GM12892 (cell line): Measurements from ENCODE around the gene KRTAP1-5.
"Not testable (repeated sequence)": the region's sequence is repeated elsewhere in the genome, so short reads cannot be mapped to it uniquely, and the experiment has no call there.

Experiments used
- DNase-seq: peaks from one replicate; pipeline ENCODE4 v3.0.0; 2011; ENCODE audit not compliant: insufficient read length
- FAIRE-seq: peaks from 2 replicates; lab custom pipeline; 2011; peaks lifted over from hg19 to GRCh38; lab: Jason Lieb, UNC
- POLR2A ChIP-seq: IDR thresholded peaks from 2 replicates; pipeline ENCODE4 v1.6.1; 2011; ENCODE audit warnings: low read depth, low read length, control low read depth
- POLR2AphosphoS5 ChIP-seq: IDR thresholded peaks from 2 replicates; pipeline ENCODE4 v1.6.1; 2011; ENCODE audit warnings: low read depth, low read length, control low read depth
- TAF1 ChIP-seq: IDR thresholded peaks from 2 replicates; pipeline ENCODE4 v1.6.1; 2011; ENCODE audit warnings: low read depth, mild to moderate bottlenecking, control low read depth, low read length, borderline replicate concordance

Gene KRTAP1-5

DNA sequence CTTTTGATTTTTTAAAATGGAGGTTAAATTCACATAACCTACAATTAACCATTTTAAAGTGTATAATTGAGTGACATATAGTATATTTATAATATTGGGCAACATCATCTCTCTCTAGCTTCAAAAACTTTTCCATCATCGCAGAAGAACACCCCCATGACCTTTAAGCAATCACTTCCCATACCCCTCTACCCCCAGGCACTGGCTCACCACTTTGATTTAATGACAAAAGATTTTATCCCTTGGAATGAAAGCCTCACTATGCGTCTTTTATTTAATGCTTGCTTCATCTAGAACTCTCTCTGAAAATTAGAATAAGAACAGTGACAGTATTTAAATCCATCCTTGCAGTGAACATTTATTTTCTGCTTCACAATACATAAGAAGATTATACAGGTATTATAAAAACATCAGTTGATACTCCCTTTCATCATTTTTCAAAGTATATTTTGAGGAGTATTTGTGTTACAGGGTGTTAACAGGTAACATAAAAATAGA, 10.9 kb upstream of the KRTAP1-5 start:
- TF ChIP-seq TAF1 = no peak
- TF ChIP-seq POLR2AphosphoS5 = no peak
- no peak for TF ChIP-seq POLR2A
- FAIRE-seq = no peak
- DNase-seq = no peak

DNA sequence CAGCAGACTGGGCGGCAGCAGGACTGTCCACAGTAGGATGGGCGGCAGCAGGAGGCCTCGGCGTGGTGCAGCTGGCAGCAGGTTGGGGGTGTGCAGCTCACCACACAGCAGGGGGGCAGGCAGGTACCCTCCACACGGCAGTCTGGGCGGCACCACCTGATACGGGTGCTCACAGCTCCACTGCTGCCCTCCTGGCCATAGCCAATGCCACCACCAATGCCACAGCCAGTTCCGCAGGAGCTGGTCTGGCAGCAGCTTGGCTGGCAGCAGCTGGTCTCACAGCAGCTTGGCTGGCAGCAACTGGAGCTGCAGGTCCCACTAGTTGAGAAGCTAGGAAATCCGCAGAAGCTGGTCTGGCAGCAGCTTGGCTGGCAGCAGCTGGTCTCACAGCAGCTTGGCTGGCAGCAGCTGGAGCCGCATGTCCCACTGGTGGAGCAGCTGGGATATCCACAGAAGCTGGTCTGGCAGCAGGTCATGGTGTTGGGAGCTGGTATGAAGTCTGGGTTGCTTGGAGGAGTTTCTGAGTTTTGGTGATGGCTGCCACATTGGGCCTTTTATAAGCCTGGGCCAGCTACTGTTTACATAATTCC, 7.4 kb upstream of the KRTAP1-5 start, which contains the start of gene KRTAP1-3:
Gene KRTAP1-3, minus strand, starts transcription at position 529 of the 590 bp plus-strand sequence. Its CDS starts 53 bp downstream, at position 476.
- not testable (repeated sequence) for FAIRE-seq, DNase-seq

DNA sequence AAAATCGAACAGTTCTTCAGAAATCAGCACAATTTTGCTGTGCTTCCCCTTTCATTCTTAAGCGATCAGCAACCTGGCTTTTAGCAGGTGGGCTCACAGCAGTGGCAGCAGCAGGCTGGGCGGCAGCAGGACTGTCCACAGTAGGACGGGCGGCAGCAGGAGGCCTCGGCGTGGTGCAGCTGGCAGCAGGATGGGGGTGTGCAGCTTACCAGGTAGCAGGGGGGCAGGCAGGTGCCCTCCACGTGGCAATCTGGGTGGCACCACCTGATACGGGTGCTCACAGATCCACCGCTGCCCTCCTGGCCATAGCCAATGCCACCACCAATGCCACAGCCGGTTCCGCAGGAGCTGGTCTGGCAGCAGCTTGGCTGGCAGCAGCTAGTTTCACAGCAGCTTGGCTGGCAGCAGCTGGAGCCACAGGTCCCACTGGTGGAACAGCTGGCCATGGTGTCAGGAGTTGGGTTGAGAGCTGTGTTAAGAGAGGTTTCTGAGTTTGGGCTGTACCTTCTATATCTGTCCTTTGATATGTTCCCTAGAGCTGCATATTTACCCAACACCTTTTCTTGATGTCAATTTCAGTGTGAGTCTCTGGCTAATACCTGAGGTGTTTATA, 2.7 kb upstream of the KRTAP1-5 start, which contains the start of gene KRTAP1-4:
Gene KRTAP1-4, minus strand, starts transcription at position 563 of the 613 bp plus-strand sequence. Its CDS starts 117 bp downstream, at position 446.
- TF ChIP-seq POLR2A (no peak), TAF1 (no peak), POLR2AphosphoS5 (no peak)
- FAIRE-seq (no peak), DNase-seq (no peak)

DNA sequence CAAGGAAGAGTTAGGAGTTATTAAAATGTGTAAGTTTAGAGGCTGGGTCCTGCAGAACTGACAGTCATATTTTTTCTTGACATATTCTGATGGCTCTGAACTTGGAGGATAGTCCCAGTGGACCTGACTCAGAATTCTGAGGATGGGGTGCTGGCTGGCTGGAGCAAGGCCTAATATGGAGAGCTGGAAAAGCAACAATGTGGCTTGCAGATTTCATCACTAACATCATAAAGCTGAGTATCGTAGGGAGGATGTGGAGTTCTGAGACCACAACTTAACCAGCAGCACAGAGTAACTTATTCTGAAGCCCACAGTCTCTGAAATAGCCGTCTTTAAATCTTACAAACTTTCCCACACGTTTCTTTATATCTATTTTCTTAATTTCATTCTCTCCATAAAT, 2.3 kb downstream of the KRTAP1-5 start:
- TF ChIP-seq TAF1 (no peak), POLR2A (no peak), POLR2AphosphoS5 (no peak)
- FAIRE-seq (no peak), DNase-seq (no peak)

DNA sequence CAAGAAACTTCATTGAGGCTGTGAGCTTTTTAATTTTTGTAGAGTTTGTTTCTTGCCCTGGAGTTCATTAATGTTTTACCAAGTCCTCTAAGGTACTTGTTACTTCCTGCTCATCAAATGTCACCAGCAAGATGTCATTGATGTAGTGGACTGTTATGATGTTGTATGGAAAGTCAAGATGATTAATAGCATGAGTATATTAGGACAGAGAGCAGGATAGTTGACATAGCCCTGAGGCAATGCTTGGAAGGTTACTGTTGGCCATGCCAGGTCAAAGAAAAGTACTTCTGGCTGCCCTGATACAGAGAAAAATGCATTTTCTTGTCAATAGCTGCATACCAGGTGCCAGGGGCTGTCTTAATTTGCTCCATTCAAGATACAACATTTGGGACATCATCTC, 6.7 kb downstream of the KRTAP1-5 start:
- no peak for FAIRE-seq
- DNase-seq = no peak
- no peak for TF ChIP-seq POLR2AphosphoS5
- TF ChIP-seq TAF1 = no peak
- no peak for TF ChIP-seq POLR2A

DNA sequence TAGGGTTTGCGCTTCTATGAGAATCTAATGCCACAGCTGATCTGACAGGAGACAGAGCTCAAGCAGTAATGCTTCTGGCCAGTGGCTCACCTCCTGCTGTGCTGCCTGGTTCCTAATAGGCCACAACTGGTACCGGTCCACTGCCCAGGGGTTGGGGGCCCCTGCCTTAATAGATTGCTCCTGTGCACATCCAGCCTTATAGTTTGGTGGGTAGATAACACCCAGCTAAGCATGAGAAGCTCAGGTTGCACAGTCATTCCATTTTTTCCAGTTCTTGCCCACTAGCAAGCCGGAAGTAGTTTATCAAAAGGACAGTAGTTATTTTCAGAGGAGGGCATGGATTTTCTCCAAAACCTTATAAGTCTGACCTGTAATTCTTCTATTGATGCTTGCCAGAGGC, 7.6 kb downstream of the KRTAP1-5 start:
- no peak for TF ChIP-seq POLR2A
- FAIRE-seq (no peak), DNase-seq (no peak)

DNA sequence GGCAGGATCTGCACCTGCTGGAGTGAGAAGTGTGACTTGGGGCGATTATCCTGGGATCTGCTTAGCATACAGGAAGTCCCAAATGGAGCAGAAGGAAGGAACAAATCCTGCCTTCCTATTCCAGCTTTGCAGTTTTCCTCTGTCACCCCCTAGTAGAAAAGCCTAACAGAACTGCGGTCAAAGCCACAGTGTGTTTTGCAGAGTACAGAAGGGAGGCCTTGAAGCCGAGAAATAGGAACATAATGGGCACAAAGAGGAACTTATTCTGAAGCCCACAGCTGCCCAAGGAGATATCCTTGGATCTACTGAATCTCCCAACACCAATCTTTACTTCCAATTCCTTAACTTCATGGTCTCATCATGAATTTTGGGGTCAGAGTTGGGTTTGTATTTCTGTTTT, 8.5 kb downstream of the KRTAP1-5 start:
- FAIRE-seq (no peak), DNase-seq (no peak)
- no peak for TF ChIP-seq TAF1
- no peak for TF ChIP-seq POLR2AphosphoS5
- no peak for TF ChIP-seq POLR2A

DNA sequence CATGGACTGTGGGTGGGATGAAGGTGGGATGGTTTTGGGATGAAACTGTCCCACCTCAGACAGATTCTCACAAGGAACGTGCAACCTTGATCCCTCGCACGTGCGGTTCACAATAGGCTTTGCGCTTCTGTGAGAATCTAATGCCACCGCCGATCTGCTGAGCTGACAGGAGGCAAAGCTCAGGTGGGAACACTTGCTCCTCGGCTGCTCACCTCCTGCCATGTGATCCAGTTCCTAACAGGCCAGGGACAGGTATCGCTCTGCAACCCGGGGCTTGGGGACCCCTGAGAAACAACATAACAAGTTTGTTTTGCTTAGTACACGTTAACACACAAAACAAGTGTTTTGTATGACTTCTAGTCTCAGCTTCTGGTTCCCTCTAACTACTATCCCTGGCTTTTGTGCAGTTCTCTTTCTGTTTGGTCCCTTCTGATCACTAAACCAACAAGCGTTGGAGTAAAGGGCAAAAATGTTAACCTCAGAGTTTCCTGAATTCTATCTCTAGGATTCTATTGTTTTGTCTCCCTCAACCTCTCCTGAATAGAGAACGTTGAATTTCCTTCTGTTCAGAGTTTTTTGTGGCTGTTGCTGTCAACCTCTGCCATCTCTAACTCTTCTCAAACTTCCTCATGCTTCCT, 10.3 kb downstream of the KRTAP1-5 start:
- FAIRE-seq (no peak), DNase-seq (no peak)
- TF ChIP-seq POLR2A = no peak
- TF ChIP-seq POLR2AphosphoS5 = no peak
- no peak for TF ChIP-seq TAF1

DNA sequence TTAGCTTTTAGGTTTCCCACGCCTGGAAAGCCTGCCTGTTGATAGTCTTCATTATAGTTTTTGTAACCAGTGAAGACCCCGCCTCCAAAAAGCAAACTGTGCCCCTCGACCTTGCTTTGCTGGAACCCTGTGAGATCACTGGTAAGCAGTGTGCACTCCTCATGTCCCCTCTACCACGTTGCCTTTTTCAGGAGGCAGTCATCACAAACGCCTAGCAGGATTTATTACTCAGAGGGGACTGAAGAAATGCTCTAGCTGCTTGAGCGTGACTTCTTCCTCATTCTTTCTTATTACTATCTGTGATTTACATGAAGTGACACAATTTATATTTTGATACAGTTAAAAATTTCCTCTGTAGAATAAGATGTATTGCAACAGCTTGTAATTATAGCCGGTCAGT, 11.6 kb downstream of the KRTAP1-5 start:
- TF ChIP-seq POLR2A (no peak), POLR2AphosphoS5 (no peak), TAF1 (no peak)
- DNase-seq (no peak), FAIRE-seq (no peak)

DNA sequence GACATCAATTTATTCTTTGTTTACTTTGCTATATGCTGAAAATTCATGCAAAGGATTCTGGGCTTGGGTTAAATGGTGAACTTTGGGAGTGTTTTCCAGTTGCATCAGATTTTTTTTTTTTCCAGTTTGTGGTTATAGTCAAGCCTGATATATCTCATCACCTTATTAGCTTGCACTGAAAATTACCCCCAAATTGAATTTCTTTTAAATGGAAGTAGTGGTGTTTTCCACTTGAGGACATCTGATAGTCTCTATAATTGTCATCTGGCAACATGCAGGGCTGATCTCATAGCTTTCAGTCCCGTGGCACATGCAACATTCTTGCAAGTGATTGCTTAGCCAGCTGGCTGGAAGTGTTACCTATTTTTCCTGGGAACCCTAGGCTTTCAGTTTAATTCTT, 13.4 kb downstream of the KRTAP1-5 start:
- no peak for DNase-seq
- TF ChIP-seq POLR2A (no peak), POLR2AphosphoS5 (no peak), TAF1 (no peak)
- no peak for FAIRE-seq

DNA sequence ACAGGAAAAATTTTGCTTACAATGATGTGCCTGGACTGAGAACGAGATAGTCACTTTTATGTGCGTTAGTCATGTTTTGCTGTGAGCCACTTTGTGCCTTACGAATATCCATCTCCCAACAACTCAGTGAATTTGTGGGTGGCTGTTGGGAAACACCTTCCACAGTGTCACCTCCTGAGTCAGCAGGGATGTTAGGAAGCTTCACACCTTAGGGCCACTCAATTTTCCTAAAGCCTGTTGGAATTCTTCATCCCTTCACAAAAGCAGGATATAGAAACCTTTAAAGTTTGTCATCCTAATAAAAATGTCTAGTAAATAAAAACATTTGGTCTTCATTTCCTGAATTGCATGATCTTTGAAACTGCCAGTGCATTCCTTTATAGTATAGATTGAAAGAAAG, 13.8 kb downstream of the KRTAP1-5 start:
- FAIRE-seq (no peak), DNase-seq (no peak)
- no peak for TF ChIP-seq POLR2AphosphoS5
- TF ChIP-seq TAF1 = no peak
- no peak for TF ChIP-seq POLR2A
